ENCODE measurements around the gene MAL. TPM values are rescaled to one million over a fixed set of nuclear protein-coding genes. Genes with fewer than 3 reads are reported as not detected.

Gene MAL
- polyA plus RNA-seq, 1 of the 3 experiments (the other 2 are of a cell fraction) = not detected

GRCh38 chr2:95052307-95052706 lies 26.8 kb downstream of the MAL start:
- CTCF ChIA-PET = interaction anchor here (0.8 to 2.4 kb wide), 4 partner anchors 24 to 66 kb away, joined by 3 to 10 read pairs (median 8); no protein-coding TSS in a partner anchor
- Histone ChIP-seq H3K9me2 (no peaks in the 10 kb centered on the region), H3K36me3 (replicated peaks in 1 of 2; ENCODE audit: control insufficient read depth in 1 of 2, insufficient read depth in 2 of 2, low read length in 1 of 2) (no peaks in the 10 kb centered on the region), H3K4me3 (ENCODE audit: low read depth in 2 of 2, low read length in 1 of 2) (no peak overlapping the region), H3K27ac (ENCODE audit: low read depth in 2 of 2, low read length in 1 of 2) (no peak overlapping the region), H3K27me3 (ENCODE audit: insufficient read depth) (peaks cover 59% of the 10 kb centered on the region), H3K9ac (no peak overlapping the region), H3K4me2 (no peak overlapping the region), H3K79me2 (ENCODE audit: insufficient read depth) (no peaks in the 10 kb centered on the region), H2AFZ (ENCODE audit: low read depth) (no peak overlapping the region), H3K9me3 (no peaks in the 10 kb centered on the region), H4K20me1 (ENCODE audit: insufficient read depth) (no peaks in the 10 kb centered on the region), H3K4me1 (ENCODE audit: control insufficient read depth in 1 of 2, insufficient read depth in 2 of 2, low read depth in 1 of 2, low read length in 1 of 2) (no peaks in the 10 kb centered on the region), H3F3A (replicated peaks; ENCODE audit: insufficient read depth) (no peaks in the 10 kb centered on the region)
- TF ChIP-seq FOSL2 (IDR thresholded peaks at IDR 0.05; ENCODE audit: borderline replicate concordance, low read depth) (no peak), CHD2 (IDR thresholded peaks at IDR 0.05; ENCODE audit: low read length, partially characterized antibody) (no peak), FOXM1 (IDR thresholded peaks at IDR 0.05; ENCODE audit: low read depth) (no peak), PBX3 (IDR thresholded peaks at IDR 0.05) (no peak), TAF1 (IDR thresholded peaks at IDR 0.05; ENCODE audit: borderline replicate concordance, low read depth, low read length) (no peak)
- DNase-seq = no peak
- 30% methylated on average over 6 of the region's 6 CpGs for WGBS (ENCODE audit: low lambda C conversion rate)
- POLR2A ChIA-PET = no interaction called here

GRCh38 chr2:95052804-95053479 lies 27.4 kb downstream of the MAL start:
- no peak for TF ChIP-seq NRF1 (IDR thresholded peaks at IDR 0.05; ENCODE audit: low read depth, low read length)
- TF ChIP-seq MEF2A (IDR thresholded peaks at IDR 0.05; ENCODE audit: borderline replicate concordance, low read depth) = no peak
- TF ChIP-seq USF2 (IDR thresholded peaks at IDR 0.05; ENCODE audit: borderline replicate concordance, low read depth, low read length) = no peak
- no peak for TF ChIP-seq CHD2 (IDR thresholded peaks at IDR 0.05; ENCODE audit: low read length, partially characterized antibody)
- TF ChIP-seq RFX5 (IDR thresholded peaks at IDR 0.05; ENCODE audit: low read length) = no peak
- TF ChIP-seq GABPA (IDR thresholded peaks at IDR 0.05; ENCODE audit: low read depth) = no peak
- TF ChIP-seq JUND (IDR thresholded peaks at IDR 0.05) = no peak
- no peak for TF ChIP-seq EZH2phosphoT487 (IDR thresholded peaks at IDR 0.05; ENCODE audit: borderline replicate concordance, low read depth)
- TF ChIP-seq CTCF (IDR thresholded peaks at IDR 0.05) = no peak
- no peak for TF ChIP-seq TCF12 (IDR thresholded peaks at IDR 0.05)
- no peak overlapping the region for H3K4me2 ChIP-seq
- H3K27ac ChIP-seq (ENCODE audit: low read depth in 2 of 2, low read length in 1 of 2) = no peak overlapping the region
- H3K9ac ChIP-seq = no peak overlapping the region
- H3K9me3 ChIP-seq = no peaks in the 10 kb centered on the region
- H3K36me3 ChIP-seq (replicated peaks in 1 of 2; ENCODE audit: control insufficient read depth in 1 of 2, insufficient read depth in 2 of 2, low read length in 1 of 2) = no peaks in the 10 kb centered on the region
- POLR2A ChIA-PET = no interaction called here
- H3K4me3 ChIP-seq (ENCODE audit: low read depth in 2 of 2, low read length in 1 of 2) = no peak overlapping the region
- CTCF ChIA-PET = interaction anchor here (1.2 to 2.4 kb wide), 6 partner anchors 11 to 96 kb away, joined by 3 to 10 read pairs (median 6); no protein-coding TSS in a partner anchor
- no peak overlapping the region for H2AFZ ChIP-seq (ENCODE audit: low read depth)
- no peaks in the 10 kb centered on the region for H3F3A ChIP-seq (replicated peaks; ENCODE audit: insufficient read depth)
- H3K79me2 ChIP-seq (ENCODE audit: insufficient read depth) = no peaks in the 10 kb centered on the region
- no peaks in the 10 kb centered on the region for H3K9me2 ChIP-seq
- WGBS (ENCODE audit: low lambda C conversion rate) = 44% methylated on average over 10 of the region's 13 CpGs
- no peaks in the 10 kb centered on the region for H3K4me1 ChIP-seq (ENCODE audit: control insufficient read depth in 1 of 2, insufficient read depth in 2 of 2, low read depth in 1 of 2, low read length in 1 of 2)
- no peak for DNase-seq
- no peaks in the 10 kb centered on the region for H4K20me1 ChIP-seq (ENCODE audit: insufficient read depth)
- H3K27me3 ChIP-seq (ENCODE audit: insufficient read depth) = peaks cover 54% of the 10 kb centered on the region

All from SK-N-SH (cell line).